ENCODE results near the gene ILDR2.

The ILDR2 gene

GRCh38 chr1:166988974-166989515 lies 13.7 kb upstream of the ILDR2 start, which contains the start of gene MAEL (continued):
- TF ChIP-seq ELK4 (IDR thresholded peaks at IDR 0.05; ENCODE audit: borderline replicate concordance, low read depth, low read length) = no peak
- TF ChIP-seq ZNF513 (tag by site-specific recombination; IDR thresholded peaks at IDR 0.05) = no peak
- TF ChIP-seq ZNF140 (tag by site-specific recombination; IDR thresholded peaks at IDR 0.05) = no peak
- TF ChIP-seq ZNF10 (tag by site-specific recombination; IDR thresholded peaks at IDR 0.05) = no peak

- no peaks in the 10 kb centered on the region for H3K9me3 ChIP-seq (ENCODE audit: control insufficient read depth, insufficient read depth, low read depth, low read length)
- H3K4me3 ChIP-seq (ENCODE audit: low read depth, low read length) = no peak overlapping the region
- ChIA-PET POLR2A (no interaction called here), CTCF (interaction anchor here (1.0 kb wide), 1 partner anchor 72 kb away, joined by 3 read pairs; no protein-coding TSS in a partner anchor)
- H3K27ac ChIP-seq (ENCODE audit: extremely low read depth, low read depth, low read length) = no peak overlapping the region
- H3K4me1 ChIP-seq (ENCODE audit: control insufficient read depth, insufficient read depth, low read length) = peaks cover 3% of the 10 kb centered on the region; the same call in 1 of the 2 replicates
- TF ChIP-seq ZFP41 (tag by site-specific recombination; IDR thresholded peaks at IDR 0.05; ENCODE audit: borderline replicate concordance) = no peak
- no peak for TF ChIP-seq ZBTB10 (tag by site-specific recombination; IDR thresholded peaks at IDR 0.05)
- no peak for TF ChIP-seq ZNF654 (tag by site-specific recombination; IDR thresholded peaks at IDR 0.05; ENCODE audit: low read depth)
- H3K36me3 ChIP-seq (ENCODE audit: control insufficient read depth in 2 of 2, insufficient read depth in 1 of 2, low read length in 2 of 2) = no peaks in the 10 kb centered on the region
Observed at GRCh38 chr1:166981589-166981988, 6.2 kb upstream of the ILDR2 start.

- ChIA-PET POLR2A (no interaction called here), CTCF (interaction anchor here (1.0 to 1.6 kb wide), 2 partner anchors 72 to 78 kb away, joined by 3 to 5 read pairs; no protein-coding TSS in a partner anchor)
- no peak overlapping the region for H3K27ac ChIP-seq (ENCODE audit: extremely low read depth, low read depth, low read length)
- H3K36me3 ChIP-seq (ENCODE audit: control insufficient read depth in 2 of 2, insufficient read depth in 1 of 2, low read length in 2 of 2) = no peaks in the 10 kb centered on the region
- no peaks in the 10 kb centered on the region for H3K9me3 ChIP-seq (ENCODE audit: control insufficient read depth, insufficient read depth, low read depth, low read length)
- peaks cover 3% of the 10 kb centered on the region; the same call in 1 of the 2 replicates for H3K4me1 ChIP-seq (ENCODE audit: control insufficient read depth, insufficient read depth, low read length)
- no peak overlapping the region for H3K4me3 ChIP-seq (ENCODE audit: low read depth, low read length)
- TF ChIP-seq ZNF513 (tag by site-specific recombination; IDR thresholded peaks at IDR 0.05) (no peak), ZNF239 (tag by site-specific recombination; IDR thresholded peaks at IDR 0.05) (no peak), ZBTB21 (tag by site-specific recombination; IDR thresholded peaks at IDR 0.05) (0 out of 2 replicates have a peak, but pooled peaks have one; percentile 45), ZNF792 (tag by site-specific recombination; IDR thresholded peaks at IDR 0.05) (no peak), ZNF621 (tag by site-specific recombination; IDR thresholded peaks at IDR 0.05) (no peak), TSHZ1 (tag by site-specific recombination; IDR thresholded peaks at IDR 0.05; ENCODE audit: borderline replicate concordance) (no peak), ZNF600 (tag by site-specific recombination; IDR thresholded peaks at IDR 0.05) (peak; percentile 94), ZBTB17 (tag by site-specific recombination; IDR thresholded peaks at IDR 0.05) (0 out of 2 replicates have a peak, but pooled peaks have one; percentile 31), ZNF146 (tag by site-specific recombination; IDR thresholded peaks at IDR 0.05) (no peak), ZNF629 (tag by site-specific recombination; IDR thresholded peaks at IDR 0.05) (peak; percentile 74), ZNF670 (tag by site-specific recombination; IDR thresholded peaks at IDR 0.05; ENCODE audit: low read depth) (no peak), ZNF623 (tag by site-specific recombination; IDR thresholded peaks at IDR 0.05) (no peak), PRDM1 (tag by site-specific recombination; IDR thresholded peaks at IDR 0.05) (no peak), ZNF707 (tag by site-specific recombination; IDR thresholded peaks at IDR 0.05) (no peak)
Observed at GRCh38 chr1:166980818-166981217, 5.5 kb upstream of the ILDR2 start.

Measured in HEK293 (cell line).